SKM-1 (cell line): Measurements from ENCODE around the gene CAMK2B.

Experiments used
- DNase-seq: peaks from one replicate; lab custom pipeline; 2025; ENCODE audit not compliant: unreplicated experiment; lab: John Stamatoyannopoulos, UW

CAMK2B gene

DNA sequence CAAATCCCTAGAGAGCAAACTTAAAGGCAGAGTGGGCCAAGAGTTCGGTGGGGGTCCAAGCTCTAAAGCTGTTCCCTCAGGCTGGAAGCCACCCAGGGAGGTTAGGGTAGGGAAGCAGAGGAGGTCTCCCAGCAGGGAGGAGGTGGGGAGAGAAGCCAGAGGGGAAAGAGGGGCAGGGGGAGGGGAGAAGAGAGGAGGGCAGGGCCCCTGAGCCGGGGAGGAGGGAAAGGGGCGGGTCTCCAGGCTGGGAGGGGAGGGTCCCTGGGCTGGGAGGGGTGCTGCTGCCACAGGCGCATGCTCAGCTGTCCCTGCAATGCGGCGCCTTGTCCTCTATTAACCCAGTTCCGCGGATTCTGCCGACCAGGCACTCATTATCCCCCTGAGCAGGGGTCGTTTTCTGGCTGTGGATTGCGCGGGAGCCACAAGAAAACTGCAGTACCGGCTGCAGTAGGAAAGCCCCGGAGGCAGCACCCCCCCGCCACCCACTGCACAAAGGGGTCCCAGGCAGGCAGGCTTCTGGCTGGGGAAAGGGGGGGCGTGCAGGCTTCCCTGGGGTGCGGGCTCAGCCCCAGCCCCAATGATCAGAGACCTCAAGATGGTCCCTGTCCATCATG is 49.3 kb downstream of the CAMK2B start:
- no peak for DNase-seq

DNA sequence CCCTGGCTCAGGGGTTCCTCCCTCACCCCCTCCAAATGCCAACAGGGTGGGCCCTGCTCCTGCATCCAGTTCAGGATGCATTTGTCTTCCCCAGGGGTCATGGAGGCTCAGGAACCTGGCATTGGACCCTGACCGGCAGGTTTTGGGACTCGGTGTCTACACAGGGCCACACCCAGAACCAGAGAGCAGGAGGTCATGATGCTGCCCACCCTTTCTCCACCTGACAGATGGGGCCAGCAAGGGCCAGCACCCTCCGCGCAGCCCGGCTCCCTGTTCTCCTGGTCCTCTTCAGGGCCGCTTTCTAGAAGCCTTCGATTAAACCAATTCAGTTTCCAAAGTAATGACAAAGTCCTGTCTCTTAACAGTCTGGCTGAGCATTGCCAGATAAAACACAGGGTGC is 50.2 kb downstream of the CAMK2B start:
- DNase-seq, result no peak

GRCh38 chr7:44274623-44274975 is 50.8 kb downstream of the CAMK2B start:
- no peak for DNase-seq

DNA sequence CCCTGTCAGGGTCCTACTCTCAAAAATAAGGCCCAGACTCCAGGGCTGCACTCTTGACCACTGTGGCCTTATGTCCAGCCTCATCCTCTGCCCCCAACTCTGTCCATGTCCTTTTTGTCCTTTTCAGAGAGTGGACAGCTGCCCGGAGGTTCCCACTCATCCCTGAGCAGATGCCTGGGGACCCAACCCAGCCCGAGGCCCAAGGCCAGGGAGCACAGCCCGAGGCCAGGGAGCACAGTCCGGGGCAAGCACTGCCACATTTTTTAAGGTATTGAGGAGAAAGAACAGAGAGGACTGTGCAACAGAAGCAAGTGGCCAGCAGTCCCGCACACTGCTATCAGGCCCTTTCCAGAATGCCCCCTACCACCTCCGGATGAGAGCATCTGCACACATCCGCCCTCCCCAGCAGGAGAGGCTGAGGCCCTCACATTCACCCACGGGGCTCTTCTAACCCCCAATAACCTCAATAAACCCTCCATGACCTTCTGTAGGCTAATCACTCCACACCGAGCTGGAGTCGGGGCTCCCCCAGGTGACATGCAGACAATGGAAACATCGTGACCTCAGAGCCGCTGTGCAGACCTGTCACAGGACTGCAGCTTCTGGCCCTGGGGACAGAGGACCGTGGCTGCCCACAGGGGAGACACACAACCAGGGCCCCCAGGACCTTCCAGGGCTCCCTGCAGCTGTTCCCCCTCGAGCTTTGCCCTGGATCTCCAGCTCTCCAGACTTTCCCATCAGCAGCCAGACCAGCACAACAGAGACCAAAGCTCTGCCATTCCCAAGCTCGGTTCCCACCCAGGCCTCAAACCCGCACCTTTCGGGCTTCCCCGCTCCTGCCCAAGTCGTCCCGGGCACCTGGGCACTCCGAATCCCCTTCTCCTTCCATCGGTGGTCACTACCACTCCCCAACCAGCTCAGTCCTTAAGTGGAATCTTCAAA is 51.4 kb downstream of the CAMK2B start:
- DNase-seq, result no peak

- DNase-seq, result no peak
These were observed 52.4 kb downstream of the CAMK2B start for GRCh38 chr7:44272981-44273380.

DNA sequence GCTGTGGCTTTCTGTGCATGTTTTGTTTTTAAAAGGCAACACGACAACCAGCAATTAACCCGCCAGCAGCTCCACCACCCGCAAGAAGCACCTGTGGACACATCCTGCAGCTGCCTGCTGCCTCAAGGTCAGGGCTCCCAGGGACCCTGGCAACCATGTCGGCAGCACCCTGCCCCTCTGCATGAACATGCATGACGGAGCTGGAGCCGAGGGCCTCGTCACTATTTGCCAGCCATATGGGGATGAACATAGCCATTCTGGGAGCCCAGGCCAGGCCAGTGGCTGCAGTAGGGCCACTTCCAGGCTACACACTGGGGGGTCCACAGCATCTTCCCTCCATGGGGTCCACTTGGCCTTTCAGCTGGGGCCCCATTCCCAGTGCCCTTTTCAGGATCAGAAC is 52.9 kb downstream of the CAMK2B start:
- no peak for DNase-seq

DNA sequence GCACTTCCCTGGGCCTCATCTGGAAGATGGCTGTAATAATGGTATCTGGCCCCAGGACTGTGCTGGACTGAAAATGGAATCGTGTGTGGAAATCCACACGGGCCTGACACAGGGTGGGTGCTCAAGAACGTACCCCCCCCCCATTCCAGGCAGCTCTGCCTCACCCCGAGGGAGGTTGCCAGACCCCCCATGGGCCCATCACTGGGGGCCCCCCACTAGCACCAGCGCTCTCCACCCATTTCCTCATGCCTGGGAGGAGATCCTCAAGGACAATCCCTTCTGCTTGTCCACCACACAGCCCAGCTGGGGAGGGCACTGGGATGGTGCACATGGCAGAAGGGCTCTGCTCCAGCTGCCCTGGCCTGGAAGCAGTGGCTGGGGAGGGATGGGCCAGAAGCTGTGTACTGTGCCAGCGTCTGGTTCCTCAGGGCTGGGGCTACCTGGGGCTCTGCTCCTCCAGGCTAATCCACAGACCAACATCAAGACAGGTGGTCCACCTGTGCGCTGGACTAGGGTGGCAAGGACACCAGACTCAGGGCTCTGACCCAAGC is 55.4 kb downstream of the CAMK2B start:
- DNase-seq, result no peak

GRCh38 chr7:44269417-44269816 is 56.0 kb downstream of the CAMK2B start:
- DNase-seq, result no peak

- DNase-seq, result no peak
These were observed 56.7 kb downstream of the CAMK2B start for GRCh38 chr7:44268671-44269070.

DNA sequence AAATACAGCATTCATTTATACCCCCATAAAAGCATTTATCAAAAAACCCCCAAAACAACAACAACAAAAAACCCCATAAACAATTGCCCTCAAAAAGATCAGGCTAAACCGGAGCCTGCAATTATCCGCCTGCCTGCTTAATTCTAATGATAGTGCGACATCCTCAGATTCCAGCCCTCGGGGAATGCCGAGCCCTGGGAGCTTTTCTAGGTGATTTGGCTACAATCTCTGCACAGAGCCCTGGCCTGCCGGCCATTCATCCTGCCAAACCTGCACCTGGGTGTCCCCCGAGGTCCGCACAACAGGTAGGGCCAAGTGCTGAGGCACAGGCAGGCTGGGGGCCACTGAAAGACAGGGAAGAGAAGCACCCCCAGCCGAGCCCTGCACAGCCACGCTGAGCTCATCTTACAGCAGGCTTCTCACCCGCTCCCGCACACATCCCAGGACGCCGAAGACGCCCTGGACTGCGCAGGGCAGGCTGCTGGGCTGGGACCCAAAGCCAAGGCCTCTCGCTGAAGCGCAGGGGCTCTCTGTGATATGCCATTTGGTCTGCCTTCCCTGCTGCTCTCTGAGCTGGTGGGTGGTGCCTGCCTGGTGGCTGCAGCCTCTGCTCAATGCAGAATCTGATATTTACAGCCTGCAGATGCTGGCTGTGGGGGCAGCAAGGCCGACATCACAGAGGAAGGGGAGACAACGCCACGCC is 57.5 kb downstream of the CAMK2B start:
- DNase-seq, result no peak

GRCh38 chr7:44267178-44267577 is 58.2 kb downstream of the CAMK2B start:
- no peak for DNase-seq

- DNase-seq, result no peak
These were observed 58.9 kb downstream of the CAMK2B start for GRCh38 chr7:44266526-44266925.

DNA sequence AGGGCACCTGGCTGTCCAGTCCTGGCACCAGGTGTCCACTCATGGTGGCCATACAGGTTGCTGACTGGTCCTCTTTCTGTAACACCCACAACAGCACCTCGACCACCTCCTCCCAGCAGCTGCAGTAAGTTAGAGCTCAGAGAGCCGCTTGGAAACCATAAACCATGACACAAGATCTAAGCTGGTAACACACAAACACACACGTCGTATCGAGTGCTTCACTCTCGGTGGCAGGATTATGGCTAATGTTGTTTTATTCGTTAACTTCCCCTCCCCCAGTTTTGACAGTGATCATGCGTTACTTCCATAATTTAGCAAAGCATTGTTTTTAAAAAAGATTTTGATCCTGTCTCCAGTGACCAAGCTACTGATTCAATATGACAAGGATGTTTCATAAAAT is 59.7 kb downstream of the CAMK2B start:
- no peak for DNase-seq

- no peak for DNase-seq
These were observed 61.0 kb downstream of the CAMK2B start for GRCh38 chr7:44264221-44264931.

- no peak for DNase-seq
These were observed 61.9 kb downstream of the CAMK2B start for GRCh38 chr7:44263326-44264082.

- no peak for DNase-seq
These were observed 63.4 kb downstream of the CAMK2B start for GRCh38 chr7:44262031-44262430.

DNA sequence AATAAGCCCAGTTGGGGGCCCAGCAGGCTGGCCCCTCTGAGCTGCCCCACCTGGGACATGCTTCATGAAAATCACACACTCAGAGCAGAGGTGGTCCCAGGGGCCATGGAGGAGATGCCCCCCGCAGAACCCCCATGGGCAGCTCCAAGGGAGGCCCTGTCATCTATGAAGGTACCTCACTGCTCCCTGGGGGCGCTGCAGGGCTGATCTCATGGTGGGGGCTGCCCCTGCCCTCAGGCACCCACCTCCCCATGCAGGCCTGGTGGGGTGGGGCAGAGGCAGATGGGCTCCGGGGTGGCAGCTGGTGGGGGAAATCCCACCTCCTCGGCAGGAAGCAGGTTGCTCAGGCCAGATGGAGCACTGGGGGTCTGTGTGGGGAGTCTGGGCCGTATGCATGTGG is 64.2 kb downstream of the CAMK2B start:
- DNase-seq, result no peak

DNA sequence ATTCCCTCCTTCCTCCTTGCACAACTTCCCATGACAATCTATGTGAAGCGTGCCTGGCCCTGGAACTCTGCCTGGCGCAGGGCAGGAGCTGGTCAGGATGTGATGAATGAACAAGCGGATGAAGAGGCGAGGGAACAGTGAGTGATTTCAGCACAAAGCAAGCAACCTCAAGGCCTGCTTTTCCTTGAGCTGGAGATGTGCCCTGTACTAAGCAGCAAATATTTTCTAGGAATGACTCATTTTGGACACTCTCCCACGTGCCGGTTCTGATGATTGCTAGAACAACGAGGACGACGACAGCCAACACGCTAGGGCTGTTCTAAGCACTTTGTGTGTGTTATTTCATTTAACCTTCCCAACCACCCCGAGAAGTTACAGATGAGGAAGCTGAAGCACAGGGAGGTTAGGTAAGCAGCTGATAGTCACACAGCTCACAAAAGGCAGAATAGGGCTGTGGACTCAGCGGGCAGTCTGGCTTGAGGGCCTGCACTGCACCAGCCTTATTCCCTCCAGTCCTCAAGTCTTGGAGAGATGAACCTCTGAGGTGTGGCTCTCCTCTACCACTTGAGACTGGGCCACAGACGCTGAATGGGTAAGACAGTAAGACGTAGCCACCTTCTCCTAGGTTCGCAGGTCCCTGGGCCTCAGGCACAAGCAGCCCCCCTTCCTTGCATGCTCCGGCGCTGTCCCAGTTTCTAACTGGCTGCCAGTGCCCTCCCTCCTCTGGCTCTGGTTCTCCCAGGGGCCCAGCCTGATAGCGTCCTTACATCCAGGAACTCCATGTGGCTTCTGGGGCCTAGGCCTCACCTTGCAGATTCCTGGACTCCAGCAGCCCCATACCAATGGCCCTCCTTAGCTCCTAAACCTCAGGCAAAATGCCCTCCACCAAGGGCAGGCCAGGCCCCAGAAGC is 65.6 kb downstream of the CAMK2B start:
- DNase-seq, result no peak

GRCh38 chr7:44258865-44259546 is 66.4 kb downstream of the CAMK2B start:
- DNase-seq, result no peak
